DND-41 (cell line): Measurements from ENCODE around the gene LIX1L.
A peak's percentile ranks its signal among the peaks of the same experiment; 100 is the strongest.

Experiments used
- ATAC-seq: fragments of 200-7000 bp; cut with Tn5 transposase; 3 replicates; pipeline ENCODE4 v1.9.1; 2021; ENCODE audit warnings: low read depth; ENCODE audit not compliant: insufficient read depth
- DNase-seq: peaks from one replicate; pipeline ENCODE4 v3.0.0-alpha.2; 2020
- H2AFZ ChIP-seq: 2 replicates; pipeline ENCODE4 v1.6.0; 2012; ENCODE audit warnings: low read depth, low read length
- H3K27ac ChIP-seq: 2 replicates; pipeline ENCODE4 v1.5.1; 2012; ENCODE audit warnings: low read length, inconsistent platforms
- H3K27me3 ChIP-seq: fragments of 200-600 bp; sonication (generic); 2 replicates; pipeline ENCODE4 v1.6.0; 2012; ENCODE audit warnings: low read length, mild to moderate bottlenecking, inconsistent platforms; ENCODE audit not compliant: insufficient read depth, poor library complexity
- H3K36me3 ChIP-seq: 2 replicates; pipeline ENCODE4 v1.5.1; 2012; ENCODE audit warnings: low read length, inconsistent platforms; ENCODE audit not compliant: insufficient read depth
- H3K4me1 ChIP-seq: 2 replicates; pipeline ENCODE4 v1.5.1; 2012; ENCODE audit warnings: mild to moderate bottlenecking, low read length; ENCODE audit not compliant: insufficient read depth
- H3K4me2 ChIP-seq: 2 replicates; pipeline ENCODE4 v1.6.0; 2012; ENCODE audit warnings: mild to moderate bottlenecking, moderate library complexity, low read length, inconsistent platforms; ENCODE audit not compliant: insufficient read depth
- H3K4me3 ChIP-seq, 2 experiments: fragments of 200-600 bp in 1 of 2; shearing (Covaris generic) in 1 of 2; 2 replicates each; pipeline ENCODE4 v1.5.1; 2012 to 2016; ENCODE audit warnings: inconsistent platforms in 2 of 2, low read length in 2 of 2, mild to moderate bottlenecking in 2 of 2, low read depth in 1 of 2, moderate library complexity in 1 of 2
- H3K79me2 ChIP-seq: 2 replicates; pipeline ENCODE4 v1.6.0; 2012; ENCODE audit warnings: low read length, inconsistent platforms; ENCODE audit not compliant: insufficient read depth
- H3K9ac ChIP-seq: 2 replicates; pipeline ENCODE4 v1.6.0; 2012; ENCODE audit warnings: low read depth, mild to moderate bottlenecking, inconsistent platforms, low read length, moderate library complexity
- H3K9me3 ChIP-seq: 2 replicates; pipeline ENCODE4 v1.5.1; 2012; ENCODE audit warnings: low read length, moderate library complexity, mild to moderate bottlenecking, inconsistent platforms; ENCODE audit not compliant: insufficient read depth, severe bottlenecking
- H4K20me1 ChIP-seq: 2 replicates; pipeline ENCODE4 v1.6.0; 2012; ENCODE audit warnings: low read length; ENCODE audit not compliant: insufficient read depth
- CTCF ChIP-seq: IDR thresholded peaks from 2 replicates; pipeline ENCODE4 v1.5.1; 2012; ENCODE audit warnings: borderline replicate concordance, low read length, moderate library complexity, mild to moderate bottlenecking; ENCODE audit not compliant: poor library complexity, severe bottlenecking; ENCODE audit errors: extremely low read depth
- EZH2 ChIP-seq: IDR thresholded peaks from 3 replicates; pipeline ENCODE4 v1.6.1; 2012; ENCODE audit warnings: borderline replicate concordance, low read depth, mild to moderate bottlenecking, moderate library complexity, low read length, inconsistent platforms; ENCODE audit not compliant: severe bottlenecking

Gene LIX1L

GRCh38 chr1:145980457-145980994 lies 22.7 kb upstream of the LIX1L start:
- no peak overlapping the region for H2AFZ ChIP-seq
- H3K9ac ChIP-seq = no peak overlapping the region; the same call in 1 of the 2 replicates
- H4K20me1 ChIP-seq = no peaks in the 10 kb centered on the region
- no peak overlapping the region for H3K4me2 ChIP-seq
- no peak for DNase-seq
- no peak overlapping the region for H3K4me3 ChIP-seq
- H3K79me2 ChIP-seq = no peaks in the 10 kb centered on the region
- ATAC-seq = no peak
- H3K36me3 ChIP-seq = peaks cover 7% of the 10 kb centered on the region; the same call in 1 of the 2 replicates
- H3K9me3 ChIP-seq = no peaks in the 10 kb centered on the region
- peaks cover 43% of the 10 kb centered on the region for H3K4me1 ChIP-seq
- H3K27me3 ChIP-seq = no peaks in the 10 kb centered on the region
- TF ChIP-seq CTCF = no peak
- TF ChIP-seq EZH2 = no peak
- H3K27ac ChIP-seq = peak overlapping the region; percentile 88

- no peaks in the 10 kb centered on the region for H3K79me2 ChIP-seq
- no peak for DNase-seq
- H3K4me1 ChIP-seq = peaks cover 39% of the 10 kb centered on the region
- H3K4me2 ChIP-seq = peak overlapping the region; percentile 60; the same call in 1 of the 2 replicates
- H3K9ac ChIP-seq = peak overlapping the region; percentile 32; the same call in 1 of the 2 replicates
- H3K27me3 ChIP-seq = no peaks in the 10 kb centered on the region
- no peaks in the 10 kb centered on the region for H3K9me3 ChIP-seq
- 0 out of 4 replicates have a peak overlapping the region, but pooled peaks of 1 of the 2 experiments have one; percentile 2 for H3K4me3 ChIP-seq
- H3K36me3 ChIP-seq = peaks cover 7% of the 10 kb centered on the region; the same call in 1 of the 2 replicates
- ATAC-seq = no peak
- H4K20me1 ChIP-seq = no peaks in the 10 kb centered on the region
- H3K27ac ChIP-seq = peak overlapping the region; percentile 88
- peak overlapping the region; percentile 27 for H2AFZ ChIP-seq
- no peak for TF ChIP-seq CTCF
- no peak for TF ChIP-seq EZH2
Measured at GRCh38 chr1:145979746-145980456, 22.1 kb upstream of the LIX1L start.

- Histone ChIP-seq H3K9ac (peak overlapping the region; percentile 32), H2AFZ (peak overlapping the region; percentile 28), H3K79me2 (no peaks in the 10 kb centered on the region), H3K27me3 (no peaks in the 10 kb centered on the region), H3K4me1 (peaks cover 39% of the 10 kb centered on the region), H4K20me1 (no peaks in the 10 kb centered on the region), H3K36me3 (peaks cover 7% of the 10 kb centered on the region; the same call in 1 of the 2 replicates), H3K9me3 (no peaks in the 10 kb centered on the region), H3K27ac (peak overlapping the region; percentile 88), H3K4me2 (peak overlapping the region; percentile 60), H3K4me3 (peak overlapping the region in 1 of 2 experiments; percentile 10; a peak in 2 of 4 replicates)
- TF ChIP-seq EZH2 = no peak
- TF ChIP-seq CTCF = peak; percentile 59
- peak; percentile 88 for ATAC-seq
- DNase-seq = peak; percentile 86
Measured at GRCh38 chr1:145978854-145979745, 21.3 kb upstream of the LIX1L start.
